Right lobe of liver (tissue), 4 donors: ENCODE data around the gene TBX18.

Experiments used
- CTCF ChIP-seq, 4 donors: fragments of 200-600 bp in 3 of 4; fragments of 450-650 bp in 1 of 4; IDR thresholded peaks; one replicate each; pipeline versions ENCODE4 v1.5.1 to v1.8.0; 2016 to 2022; ENCODE audit warnings: antibody characterized with exemption in 4 of 4, mild to moderate bottlenecking in 2 of 4
- POLR2A ChIP-seq: fragments of 450-650 bp; IDR thresholded peaks from one replicate; pipeline ENCODE4 v1.6.1; 2017; ENCODE audit warnings: antibody characterized with exemption, mild to moderate bottlenecking
- donor health status: DM: no; HTN: no; CAD: no.
- donor health status: DM: no; HTN: no; CAD: no.
- donor health status: DM: no; HTN: yes; CAD: no.

GRCh38 chr6:84769306-84769705 lies 4.9 kb upstream of the TBX18 start:
- TF ChIP-seq CTCF (IDR thresholded peaks at IDR 0.05) = no peak
- TF ChIP-seq POLR2A = no peak
